ENCODE measurements around the gene ADAMTSL3.

DNA sequence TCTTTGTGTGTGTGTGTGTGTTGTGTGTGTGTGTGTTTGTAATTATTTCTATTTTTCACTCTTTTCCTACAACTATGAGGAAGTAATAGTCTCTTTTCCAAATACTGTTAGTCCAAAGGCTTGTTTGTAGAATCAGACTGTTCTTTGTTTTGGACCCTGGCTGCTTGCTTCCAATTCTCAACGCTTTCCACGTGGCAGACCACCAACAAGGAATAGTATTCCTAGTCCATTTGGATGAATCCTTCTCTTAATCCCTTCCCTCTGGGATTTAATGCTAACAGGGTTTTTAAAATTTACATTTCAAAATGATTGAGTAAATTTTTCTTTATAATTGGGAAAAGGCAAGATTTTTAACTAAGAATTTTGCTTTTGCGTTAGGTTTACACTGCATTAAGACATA is 62.7 kb downstream of the ADAMTSL3 start:
- TF ChIP-seq FOXK2 (IDR thresholded peaks at IDR 0.05) (no peak), ZNF384 (IDR thresholded peaks at IDR 0.05) (no peak), SP1 (IDR thresholded peaks at IDR 0.05) (no peak), HDGF (IDR thresholded peaks at IDR 0.05; ENCODE audit: borderline replicate concordance) (no peak), ARNT (IDR thresholded peaks at IDR 0.05) (no peak), TARDBP (IDR thresholded peaks at IDR 0.05) (no peak), ELF4 (IDR thresholded peaks at IDR 0.05) (no peak), SUZ12 (IDR thresholded peaks at IDR 0.05) (no peak), FOXA1 (IDR thresholded peaks at IDR 0.05) (no peak), BHLHE40 (IDR thresholded peaks at IDR 0.05; ENCODE audit: borderline replicate concordance) (no peak), CTBP1 (IDR thresholded peaks at IDR 0.05; ENCODE audit: borderline replicate concordance) (no peak)
- TF ChIP-seq, protein P1, sequence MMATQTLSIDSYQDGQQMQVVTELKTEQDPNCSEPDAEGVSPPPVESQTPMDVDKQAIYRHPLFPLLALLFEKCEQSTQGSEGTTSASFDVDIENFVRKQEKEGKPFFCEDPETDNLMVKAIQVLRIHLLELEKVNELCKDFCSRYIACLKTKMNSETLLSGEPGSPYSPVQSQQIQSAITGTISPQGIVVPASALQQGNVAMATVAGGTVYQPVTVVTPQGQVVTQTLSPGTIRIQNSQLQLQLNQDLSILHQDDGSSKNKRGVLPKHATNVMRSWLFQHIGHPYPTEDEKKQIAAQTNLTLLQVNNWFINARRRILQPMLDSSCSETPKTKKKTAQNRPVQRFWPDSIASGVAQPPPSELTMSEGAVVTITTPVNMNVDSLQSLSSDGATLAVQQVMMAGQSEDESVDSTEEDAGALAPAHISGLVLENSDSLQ (IDR thresholded peaks at IDR 0.05), result no peak

Data from HEK293T (cell line).